WTC11 (cell line): ENCODE measurements around the gene PSMD10. TPM values are rescaled to one million over a fixed set of nuclear protein-coding genes. Genes with fewer than 3 reads are reported as not detected.

Experiments
- ATAC-seq: fragments of 200-7000 bp; cut with Tn5 transposase; 2 replicates; pipeline ENCODE4 v1.10.0; 2021; ENCODE audit warnings: mild to moderate bottlenecking, moderate library complexity
- CTCF ChIA-PET: fragments of 300-600 bp; sonication (Branson Sonifier 250); formaldehyde crosslinking; loops from one replicate; lab custom pipeline; 2021; ENCODE audit warnings: antibody characterized with exemption; lab: Charles Lee
- POLR2A ChIA-PET: fragments of 350-600 bp; sonication (Branson Sonifier 250); formaldehyde crosslinking; loops from one replicate; lab custom pipeline; 2021; ENCODE audit warnings: antibody characterized with exemption; lab: Charles Lee
- DNase-seq: peaks from one replicate; pipeline ENCODE4 v3.0.0; 2021; ENCODE audit warnings: low spot score
- H3K27ac Mint-ChIP-seq: 2 replicates; pipeline ENCODE4 v1.8.0; 2021; ENCODE audit warnings: mixed read lengths
- H3K27me3 Mint-ChIP-seq: 2 replicates; pipeline ENCODE4 v1.8.0; 2021; ENCODE audit warnings: low read depth, mild to moderate bottlenecking, moderate library complexity, mixed read lengths
- H3K36me3 Mint-ChIP-seq: 2 replicates; pipeline ENCODE4 v1.8.0; 2021; ENCODE audit warnings: mixed read lengths
- H3K4me1 Mint-ChIP-seq: 2 replicates; pipeline ENCODE4 v1.8.0; 2022; ENCODE audit warnings: mixed read lengths
- H3K4me3 Mint-ChIP-seq: 2 replicates; pipeline ENCODE4 v1.8.0; 2021; ENCODE audit warnings: mild to moderate bottlenecking, moderate library complexity, mixed read lengths
- H3K9me3 Mint-ChIP-seq: 2 replicates; pipeline ENCODE4 v1.8.0; 2021; ENCODE audit warnings: mixed read lengths
- ARID4B ChIP-seq: sonication (generic); formaldehyde crosslinking; IDR thresholded peaks from 2 replicates; pipeline ENCODE4 v1.8.0; 2023; ENCODE audit warnings: missing genetic modification reagents, mild to moderate bottlenecking, borderline replicate concordance
- ATF2 ChIP-seq: sonication (generic); formaldehyde crosslinking; IDR thresholded peaks from 2 replicates; pipeline ENCODE4 v1.8.1; 2022; ENCODE audit warnings: low read depth, missing genetic modification reagents, borderline replicate concordance
- CBFB ChIP-seq: sonication (generic); formaldehyde crosslinking; IDR thresholded peaks from 2 replicates; pipeline ENCODE4 v1.8.1; 2022; ENCODE audit warnings: mild to moderate bottlenecking, low read depth, missing genetic modification reagents
- CDX4 ChIP-seq: fragments of 250-450 bp; sonication (Bioruptor Pico); IDR thresholded peaks from 2 replicates; pipeline ENCODE4 v1.9.0; 2021; ENCODE audit warnings: moderate library complexity, mild to moderate bottlenecking, inconsistent platforms, borderline replicate concordance
- GTF2I ChIP-seq: fragments of 250-450 bp; sonication (Bioruptor Pico); conservative IDR thresholded peaks from 2 replicates; pipeline ENCODE4 v1.4.0; 2021; ENCODE audit warnings: mild to moderate bottlenecking
- IRF1 ChIP-seq: sonication (generic); formaldehyde crosslinking; IDR thresholded peaks from 2 replicates; pipeline ENCODE4 v1.8.0; 2023; ENCODE audit warnings: missing genetic modification reagents
- IRF2 ChIP-seq: sonication (generic); formaldehyde crosslinking; IDR thresholded peaks from 2 replicates; pipeline ENCODE4 v1.8.0; 2022; ENCODE audit warnings: low read depth, missing genetic modification reagents, borderline replicate concordance
- JUN ChIP-seq: sonication (generic); formaldehyde crosslinking; IDR thresholded peaks from 2 replicates; pipeline ENCODE4 v1.8.0; 2023; ENCODE audit warnings: mild to moderate bottlenecking, missing genetic modification reagents
- MYBL2 ChIP-seq: sonication (generic); formaldehyde crosslinking; IDR thresholded peaks from 2 replicates; pipeline ENCODE4 v1.8.1; 2023; ENCODE audit warnings: mild to moderate bottlenecking, moderate library complexity, missing genetic modification reagents
- NFE2L1 ChIP-seq: sonication (generic); formaldehyde crosslinking; IDR thresholded peaks from 2 replicates; pipeline ENCODE4 v1.8.1; 2023; ENCODE audit warnings: missing genetic modification reagents
- NFYB ChIP-seq: sonication (generic); formaldehyde crosslinking; conservative IDR thresholded peaks from 2 replicates; pipeline ENCODE4 v1.8.0; 2022; ENCODE audit warnings: low read depth, missing genetic modification reagents
- NR3C1 ChIP-seq: sonication (generic); formaldehyde crosslinking; conservative IDR thresholded peaks from 2 replicates; pipeline ENCODE4 v1.8.1; 2023; ENCODE audit warnings: low read depth, mild to moderate bottlenecking, missing genetic modification reagents
- PREB ChIP-seq: sonication (generic); formaldehyde crosslinking; IDR thresholded peaks from 2 replicates; pipeline ENCODE4 v1.8.1; 2022; ENCODE audit warnings: mild to moderate bottlenecking, missing genetic modification reagents, moderate library complexity, borderline replicate concordance
- SMAD3 ChIP-seq: sonication (generic); formaldehyde crosslinking; IDR thresholded peaks from 2 replicates; pipeline ENCODE4 v1.8.0; 2022; ENCODE audit warnings: missing genetic modification reagents, mild to moderate bottlenecking, borderline replicate concordance
- ZMAT4 ChIP-seq: fragments of 250-450 bp; sonication (Bioruptor Pico); IDR thresholded peaks from 2 replicates; pipeline ENCODE4 v1.9.0; 2021; ENCODE audit warnings: mild to moderate bottlenecking
- ZNF396 ChIP-seq: fragments of 250-450 bp; sonication (Bioruptor Pico); IDR thresholded peaks from 2 replicates; pipeline ENCODE4 v1.8.0; 2021; ENCODE audit warnings: mild to moderate bottlenecking, moderate library complexity, borderline replicate concordance
- total RNA-seq: library from RNA; stranded (reverse); gene quantifications from 3 replicates; pipeline ENCODE4 v1.2.3, GENCODE V29; 2021
- TF ChIP-seq, protein P1 (sequence below): sonication (generic); formaldehyde crosslinking; IDR thresholded peaks from 2 replicates; pipeline ENCODE4 v1.8.1; 2023; ENCODE audit warnings: mild to moderate bottlenecking, missing genetic modification reagents
- TF ChIP-seq, protein P2 (sequence below): fragments of 250-450 bp; sonication (Bioruptor Pico); IDR thresholded peaks from 2 replicates; pipeline ENCODE4 v1.9.0; 2021; ENCODE audit warnings: mild to moderate bottlenecking

PSMD10 gene
- total RNA-seq, 1 experiment from 2014 or later, result 56.4 TPM

- TF ChIP-seq IRF1 (CRISPR knock-in tag), result no peak
These were observed 35.8 kb downstream of the PSMD10 start (continued) for GRCh38 chrX:108055546-108055945.

DNA sequence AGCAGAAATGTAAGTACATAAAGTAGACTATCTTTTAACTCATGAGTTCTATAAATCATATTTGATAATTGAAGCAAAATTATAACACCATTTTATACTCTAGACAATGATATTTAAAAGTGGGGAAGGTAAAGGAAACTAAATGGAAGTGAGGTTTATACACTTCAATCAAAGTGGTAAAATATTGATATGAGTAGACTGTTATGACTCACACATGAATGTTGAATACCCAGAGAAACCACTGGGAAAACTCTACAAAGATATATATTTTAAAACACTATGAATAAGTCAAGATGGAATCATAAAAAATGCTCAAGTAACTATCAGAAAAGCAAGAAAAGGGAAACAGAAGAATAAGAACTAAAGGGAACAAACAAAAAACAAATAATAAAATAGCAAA, 38.1 kb downstream of the PSMD10 start:
- ChIA-PET CTCF (no interaction called here), POLR2A (no interaction called here)
- Mint-ChIP-seq H3K4me3 (no peak overlapping the region), H3K27me3 (no peaks in the 10 kb centered on the region), H3K36me3 (no peaks in the 10 kb centered on the region), H3K4me1 (no peaks in the 10 kb centered on the region), H3K27ac (no peak overlapping the region), H3K9me3 (no peaks in the 10 kb centered on the region)
- TF ChIP-seq ZNF396, result no peak
- no peak for TF ChIP-seq JUN (CRISPR knock-in tag)
- TF ChIP-seq, protein P1, sequence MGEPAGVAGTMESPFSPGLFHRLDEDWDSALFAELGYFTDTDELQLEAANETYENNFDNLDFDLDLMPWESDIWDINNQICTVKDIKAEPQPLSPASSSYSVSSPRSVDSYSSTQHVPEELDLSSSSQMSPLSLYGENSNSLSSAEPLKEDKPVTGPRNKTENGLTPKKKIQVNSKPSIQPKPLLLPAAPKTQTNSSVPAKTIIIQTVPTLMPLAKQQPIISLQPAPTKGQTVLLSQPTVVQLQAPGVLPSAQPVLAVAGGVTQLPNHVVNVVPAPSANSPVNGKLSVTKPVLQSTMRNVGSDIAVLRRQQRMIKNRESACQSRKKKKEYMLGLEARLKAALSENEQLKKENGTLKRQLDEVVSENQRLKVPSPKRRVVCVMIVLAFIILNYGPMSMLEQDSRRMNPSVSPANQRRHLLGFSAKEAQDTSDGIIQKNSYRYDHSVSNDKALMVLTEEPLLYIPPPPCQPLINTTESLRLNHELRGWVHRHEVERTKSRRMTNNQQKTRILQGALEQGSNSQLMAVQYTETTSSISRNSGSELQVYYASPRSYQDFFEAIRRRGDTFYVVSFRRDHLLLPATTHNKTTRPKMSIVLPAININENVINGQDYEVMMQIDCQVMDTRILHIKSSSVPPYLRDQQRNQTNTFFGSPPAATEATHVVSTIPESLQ (CRISPR knock-in tag), result no peak
- TF ChIP-seq CBFB, result no peak
- TF ChIP-seq GTF2I (CRISPR knock-in tag), result no peak
- TF ChIP-seq, protein P2, sequence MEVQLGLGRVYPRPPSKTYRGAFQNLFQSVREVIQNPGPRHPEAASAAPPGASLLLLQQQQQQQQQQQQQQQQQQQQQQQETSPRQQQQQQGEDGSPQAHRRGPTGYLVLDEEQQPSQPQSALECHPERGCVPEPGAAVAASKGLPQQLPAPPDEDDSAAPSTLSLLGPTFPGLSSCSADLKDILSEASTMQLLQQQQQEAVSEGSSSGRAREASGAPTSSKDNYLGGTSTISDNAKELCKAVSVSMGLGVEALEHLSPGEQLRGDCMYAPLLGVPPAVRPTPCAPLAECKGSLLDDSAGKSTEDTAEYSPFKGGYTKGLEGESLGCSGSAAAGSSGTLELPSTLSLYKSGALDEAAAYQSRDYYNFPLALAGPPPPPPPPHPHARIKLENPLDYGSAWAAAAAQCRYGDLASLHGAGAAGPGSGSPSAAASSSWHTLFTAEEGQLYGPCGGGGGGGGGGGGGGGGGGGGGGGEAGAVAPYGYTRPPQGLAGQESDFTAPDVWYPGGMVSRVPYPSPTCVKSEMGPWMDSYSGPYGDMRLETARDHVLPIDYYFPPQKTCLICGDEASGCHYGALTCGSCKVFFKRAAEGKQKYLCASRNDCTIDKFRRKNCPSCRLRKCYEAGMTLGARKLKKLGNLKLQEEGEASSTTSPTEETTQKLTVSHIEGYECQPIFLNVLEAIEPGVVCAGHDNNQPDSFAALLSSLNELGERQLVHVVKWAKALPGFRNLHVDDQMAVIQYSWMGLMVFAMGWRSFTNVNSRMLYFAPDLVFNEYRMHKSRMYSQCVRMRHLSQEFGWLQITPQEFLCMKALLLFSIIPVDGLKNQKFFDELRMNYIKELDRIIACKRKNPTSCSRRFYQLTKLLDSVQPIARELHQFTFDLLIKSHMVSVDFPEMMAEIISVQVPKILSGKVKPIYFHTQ (CRISPR knock-in tag), result no peak
- no peak for TF ChIP-seq ZMAT4
- no peak for TF ChIP-seq ATF2
- TF ChIP-seq NFYB, result no peak
- no peak for TF ChIP-seq MYBL2 (CRISPR knock-in tag)
- TF ChIP-seq CDX4 (CRISPR knock-in tag), result no peak
- TF ChIP-seq NFE2L1 (CRISPR knock-in tag), result no peak
- no peak for TF ChIP-seq PREB (CRISPR knock-in tag)
- no peak for TF ChIP-seq IRF2 (CRISPR knock-in tag)
- TF ChIP-seq NR3C1 (CRISPR knock-in tag), result no peak
- no peak for TF ChIP-seq SMAD3 (CRISPR knock-in tag)
- TF ChIP-seq ARID4B, result no peak
- ATAC-seq (no peak), DNase-seq (no peak)
